ENCODE measurements around the gene DDB1. TPM values are rescaled to one million over a fixed set of nuclear protein-coding genes. Genes with fewer than 3 reads are reported as not detected.

The DDB1 gene
- total and polyA plus RNA-seq, 2 of the 4 experiments (the other 2 are of a cell fraction) = 221 to 412 TPM

DNA sequence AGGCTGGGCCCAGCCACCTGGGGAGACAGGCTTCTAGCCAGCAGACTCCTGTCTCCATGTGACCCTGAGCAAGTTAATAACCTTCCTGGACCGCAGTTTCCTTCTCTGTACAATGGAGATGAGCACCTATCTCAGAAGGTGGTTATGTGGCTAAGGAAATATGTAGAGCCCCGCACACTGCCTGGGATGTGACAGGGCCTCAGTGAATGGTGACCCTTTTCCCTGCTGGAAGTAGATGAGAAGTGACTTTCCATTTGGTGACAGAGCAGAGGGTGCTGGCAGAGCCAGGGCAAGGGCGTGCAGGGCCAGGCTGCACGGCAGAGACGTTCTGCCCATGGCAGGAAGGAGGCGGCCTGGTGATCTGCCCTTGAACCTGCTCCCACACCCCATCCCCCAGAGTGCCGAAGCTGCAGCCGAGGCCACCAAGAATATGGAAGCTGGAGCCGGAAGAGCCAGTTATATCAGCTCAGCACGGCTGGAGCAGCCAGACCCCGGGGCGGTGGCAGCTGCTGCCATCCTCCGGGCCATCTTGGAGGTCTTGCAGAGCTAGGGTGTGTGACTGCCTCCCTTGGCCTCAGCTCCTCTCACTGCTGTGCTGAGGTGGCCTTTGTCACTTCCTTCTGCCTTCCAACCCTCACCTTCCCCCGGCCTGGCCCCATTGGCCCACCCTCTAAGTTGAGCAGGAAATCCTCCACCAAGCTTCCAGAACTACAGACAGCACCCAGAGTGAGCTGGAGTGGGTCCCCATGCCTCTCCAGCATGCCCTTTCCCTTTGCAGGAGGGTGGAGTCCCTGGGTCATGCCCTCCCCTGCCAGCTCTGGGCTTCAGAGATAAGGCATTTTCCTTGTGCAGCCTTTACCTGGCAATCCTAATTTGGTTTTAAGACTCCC lies 13.3 kb upstream of the DDB1 start:
- Histone ChIP-seq H4K20me1 (ENCODE audit: insufficient read depth, low read length) (no peaks in the 10 kb centered on the region), H3K9me3 (ENCODE audit: control insufficient read depth, insufficient read depth, low read length) (no peaks in the 10 kb centered on the region), H3K9ac (ENCODE audit: low read depth, low read length) (no peak overlapping the region), H3K4me3 (ENCODE audit: insufficient read depth, low read depth, low read length) (no peak overlapping the region), H3K27me3 (ENCODE audit: control insufficient read depth, insufficient read depth, low read length) (no peaks in the 10 kb centered on the region), H2BK5ac (ENCODE audit: low read depth, low read length, poor library complexity, severe bottlenecking) (no peak overlapping the region), H2AK9ac (replicated peaks; ENCODE audit: low read depth, low read length, poor library complexity) (peak overlapping the region; percentile 42), H2BK20ac (ENCODE audit: low read depth, low read length) (no peak overlapping the region), H2AK5ac (ENCODE audit: low read depth, low read length) (no peak overlapping the region), H2AFZ (replicated peaks; ENCODE audit: low read length, poor library complexity) (no peak overlapping the region), H3K4me2 (ENCODE audit: low read depth, low read length) (no peak overlapping the region), H3K4me1 (ENCODE audit: control insufficient read depth, insufficient read depth, low read length) (no peaks in the 10 kb centered on the region), H3K4ac (ENCODE audit: low read depth, low read length) (no peak overlapping the region), H4K5ac (ENCODE audit: low read depth, low read length) (no peak overlapping the region), H3K23ac (ENCODE audit: low read depth, low read length) (no peak overlapping the region), H4K8ac (ENCODE audit: low read depth in 2 of 2, low read length in 2 of 2) (no peak overlapping the region), H4K91ac (ENCODE audit: insufficient read depth, low read depth, low read length) (no peak overlapping the region), H3K56ac (ENCODE audit: extremely low read depth, insufficient read depth, low read length) (no peak overlapping the region), H3K18ac (ENCODE audit: low read depth, low read length) (no peak overlapping the region), H3K14ac (replicated peaks; ENCODE audit: low read depth, low read length) (no peak overlapping the region), H3K9me1 (ENCODE audit: insufficient read depth, low read length) (no peaks in the 10 kb centered on the region), H2BK15ac (ENCODE audit: low read depth, low read length) (no peak overlapping the region), H3K36me3 (ENCODE audit: control insufficient read depth, insufficient read depth, low read length) (peaks cover 37% of the 10 kb centered on the region), H3K79me1 (ENCODE audit: low read depth in 1 of 2, low read length in 2 of 2) (no peaks in the 10 kb centered on the region), H2BK120ac (ENCODE audit: low read depth, low read length) (no peak overlapping the region), H3K27ac (ENCODE audit: insufficient read depth, low read length) (no peak overlapping the region)
- dilution Hi-C loops (cut with HindIII; ENCODE audit: low sequenced_read_pairs, unreplicated experiment) = no loop called here
- intact Hi-C loops (cut with micrococcal nuclease) = no loop called here
- CTCF ChIA-PET = interaction anchor here (1.0 kb wide), 2 partner anchors 10 to 39 kb away, joined by 3 read pairs; no protein-coding TSS in a partner anchor
- no peak for TF ChIP-seq BHLHE40 (IDR thresholded peaks at IDR 0.05; ENCODE audit: low read depth, low read length)
- no peak for TF ChIP-seq CEBPB (IDR thresholded peaks at IDR 0.05; ENCODE audit: low read depth, low read length)
- TF ChIP-seq SMC3 (IDR thresholded peaks at IDR 0.05; ENCODE audit: low read depth, low read length) = no peak
- DNase-seq = no peak
- POLR2A ChIA-PET (ENCODE audit: unreplicated experiment) = no interaction called here
- no CpG with 5 or more reads among the region's 14 CpGs for WGBS, 2 experiments (ENCODE audit: extremely low coverage in 2 of 2, insufficient read length in 1 of 2)
- BruUV-seq (replicated peaks) = no TSS peak
- no peak for ATAC-seq (ENCODE audit: low read depth)
- in situ Hi-C loops (cut with MboI; ENCODE audit: low sequenced_read_pairs) = no loop called here
